Endometrial microvascular endothelial cells (primary cell): ENCODE data around the gene CACNA2D4. TPM values are rescaled to one million over a fixed set of nuclear protein-coding genes. Genes with fewer than 3 reads are reported as not detected.

Source experiments
- in situ Hi-C: cut with HindIII; loops from 2 replicates; pipeline ENCODE4 v1.10.0; 2017; ENCODE audit warnings: low sequenced_read_pairs, low pct_unique_long_range_greater_than_20kb; ENCODE audit errors: inconsistent ontology term
- total RNA-seq: library from RNA; depleted of rRNA; stranded (reverse); fragments of >200 nt; gene quantifications from one replicate; pipeline ENCODE4 v1.2.3, GENCODE V29; 2015; ENCODE audit errors: inconsistent ontology term

The CACNA2D4 gene
- total RNA-seq, 1 donor from 2014 or later = not detected

DNA sequence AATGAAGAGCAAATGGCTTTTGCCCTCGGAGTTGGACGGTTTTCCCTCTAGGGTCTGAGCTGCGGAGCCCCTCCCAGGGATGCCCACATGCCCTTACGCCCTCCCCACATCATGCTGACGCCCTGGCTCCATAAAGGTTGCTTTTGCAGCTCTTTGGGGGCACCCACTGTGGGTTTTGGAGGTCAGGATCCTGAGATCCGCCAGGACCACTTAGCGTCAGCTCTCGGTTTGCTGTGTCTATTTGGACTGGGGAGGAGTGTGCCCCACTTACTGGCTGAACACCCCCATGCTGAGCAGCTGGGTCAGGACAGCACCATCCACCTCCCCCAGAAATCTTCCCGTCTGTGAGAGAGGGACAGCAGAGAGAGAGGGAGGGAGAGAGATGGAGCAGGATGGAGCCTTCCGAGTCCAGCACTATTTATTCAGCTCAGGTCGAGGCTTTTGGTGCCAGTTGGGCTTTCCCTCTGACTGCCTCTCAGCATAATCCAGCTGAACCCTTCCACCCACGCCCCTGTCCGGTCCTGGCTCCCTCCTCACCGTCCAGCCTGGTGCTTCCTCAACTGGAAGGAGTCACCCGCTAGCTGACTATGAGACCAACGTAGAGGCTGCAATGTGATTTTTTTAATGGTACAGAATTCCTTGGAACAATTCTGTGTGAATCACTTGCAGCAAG is 117.0 kb downstream of the CACNA2D4 start:
- in situ Hi-C loops = loop anchor here (25.0 kb wide), 1 partner anchor 136 kb away; no protein-coding TSS in a partner anchor

DNA sequence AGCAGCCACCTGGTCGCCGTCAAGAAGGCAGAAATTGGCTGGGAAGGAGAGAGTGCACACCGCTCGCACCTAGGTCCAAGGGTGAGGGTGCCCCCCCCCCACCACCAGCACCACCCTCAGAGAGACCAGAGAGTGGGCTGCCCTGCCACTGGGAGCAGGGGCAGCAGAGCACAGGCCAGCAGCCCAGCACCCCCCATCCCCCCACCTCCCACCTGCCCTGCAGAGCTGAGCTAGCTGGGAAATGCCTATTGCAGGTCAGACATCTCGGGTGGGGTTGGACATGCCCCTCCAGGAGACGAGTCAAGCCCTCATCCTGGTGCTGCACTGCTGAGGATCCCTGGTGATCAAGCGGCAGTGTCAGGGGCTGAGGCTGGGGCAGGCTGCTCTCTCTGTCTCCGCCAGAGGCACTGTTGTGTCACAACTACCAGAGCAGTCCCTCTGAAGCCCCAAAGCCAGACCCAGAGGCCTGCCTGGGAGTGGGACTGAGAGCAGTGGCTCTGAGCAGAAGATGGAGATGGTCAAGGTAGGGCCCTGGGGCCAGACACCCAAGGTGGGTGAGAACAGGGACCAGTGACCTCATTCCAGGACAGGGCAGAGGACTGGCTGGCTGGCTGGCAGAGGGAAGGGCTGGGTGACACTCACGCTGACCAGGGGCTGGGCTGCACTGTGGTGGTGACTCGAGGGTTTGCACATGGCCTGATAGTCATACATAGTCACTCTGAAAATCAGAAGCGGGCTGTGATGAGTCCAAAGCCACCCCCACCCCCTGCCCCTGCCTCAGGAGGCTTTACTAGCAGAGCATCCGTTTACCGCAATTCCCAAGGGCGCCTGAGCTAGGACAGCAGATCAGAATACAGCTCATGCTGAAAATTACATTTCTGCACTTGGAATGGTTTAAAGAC is 117.8 kb downstream of the CACNA2D4 start:
- in situ Hi-C loops = loop anchor here (25.0 kb wide), 1 partner anchor 137 kb away; no protein-coding TSS in a partner anchor

DNA sequence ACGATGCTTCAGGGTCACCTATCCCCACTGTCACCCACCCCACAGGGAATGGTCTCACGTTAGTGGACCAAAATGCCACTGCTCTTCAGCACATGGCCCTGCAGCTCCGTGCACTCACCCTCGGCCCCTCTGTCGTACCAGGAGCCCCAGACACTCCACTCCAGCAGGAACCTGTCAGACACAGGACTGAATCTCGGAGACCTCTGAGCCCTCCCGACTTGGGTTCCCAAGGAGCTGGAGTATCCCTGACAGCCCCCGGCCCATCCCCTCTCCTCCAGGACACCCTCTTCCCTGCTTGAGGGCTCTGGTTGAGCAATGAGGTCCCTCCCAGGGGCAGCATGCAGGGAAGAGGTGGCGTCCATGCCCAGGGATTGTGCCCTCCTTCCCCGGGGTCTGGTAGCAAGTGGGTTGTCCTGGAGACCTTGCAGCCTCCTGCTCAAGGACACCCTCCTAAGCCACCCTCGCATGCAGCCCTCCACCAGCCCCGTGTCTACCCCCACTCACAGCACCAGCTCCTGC is 118.5 kb downstream of the CACNA2D4 start:
- in situ Hi-C loops = loop anchor here (25.0 kb wide), 2 partner anchors 137 to 138 kb away; no protein-coding TSS in a partner anchor

DNA sequence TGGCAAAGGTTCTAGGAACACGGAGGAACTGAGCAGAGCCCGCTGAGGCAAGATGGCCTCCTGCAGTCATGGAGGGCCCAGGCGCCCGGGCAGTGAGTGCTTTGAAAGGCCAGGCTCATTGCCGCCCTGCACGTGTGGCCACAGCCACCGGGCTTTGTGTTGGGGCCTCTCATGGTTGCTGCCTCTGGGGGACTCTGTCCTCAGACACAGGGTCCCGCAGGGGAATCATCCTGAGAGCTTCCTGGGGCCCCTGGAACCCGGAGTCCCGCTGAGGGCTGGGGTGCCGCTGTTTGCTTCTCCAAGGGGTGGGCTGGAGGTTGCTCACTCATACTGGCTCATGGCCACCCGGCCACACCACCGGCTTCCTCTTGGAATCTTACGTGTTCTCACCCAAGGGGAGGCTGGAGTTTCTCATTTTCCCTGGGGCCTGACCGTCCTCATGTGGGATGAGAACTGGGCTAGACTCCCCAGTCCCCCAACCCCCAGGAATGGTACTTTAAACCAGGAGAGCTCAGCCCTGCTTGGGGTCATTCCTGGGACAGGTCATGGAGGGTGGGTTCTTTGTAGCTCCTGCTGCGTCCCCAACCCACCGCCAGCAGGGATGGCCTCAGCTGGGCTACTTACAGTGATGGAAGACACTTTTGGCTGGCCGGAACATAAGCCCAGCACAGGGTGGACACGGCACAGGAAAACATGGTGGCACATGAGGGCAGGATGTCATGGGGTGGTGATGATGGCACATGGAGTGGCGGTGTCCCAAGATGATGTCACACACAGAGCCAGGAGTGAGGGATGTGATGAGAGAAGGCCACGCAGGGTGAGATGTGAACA is 119.2 kb downstream of the CACNA2D4 start:
- in situ Hi-C loops = loop anchor here (25.0 kb wide), 1 partner anchor 137 kb away; no protein-coding TSS in a partner anchor

DNA sequence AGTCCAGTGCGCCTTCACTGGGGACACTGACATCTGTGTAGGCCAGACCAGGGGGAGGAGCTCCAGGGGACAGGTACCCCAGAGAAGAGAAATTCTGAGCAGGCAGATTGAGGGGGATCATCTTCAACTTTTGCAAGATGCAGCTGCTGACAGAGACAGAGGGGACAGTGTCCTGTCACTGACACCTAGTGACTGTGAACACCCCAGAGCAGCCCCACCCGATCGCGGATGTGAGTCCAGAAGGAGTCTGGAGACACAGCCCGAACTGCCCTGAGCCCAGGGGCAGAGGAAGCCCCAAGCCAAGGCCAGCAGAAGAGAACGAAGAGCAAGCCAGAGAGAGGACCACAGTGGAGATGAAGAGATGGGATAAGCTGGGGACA is 119.8 kb downstream of the CACNA2D4 start:
- in situ Hi-C loops = loop anchor here (25.0 kb wide), 1 partner anchor 136 kb away; no protein-coding TSS in a partner anchor

DNA sequence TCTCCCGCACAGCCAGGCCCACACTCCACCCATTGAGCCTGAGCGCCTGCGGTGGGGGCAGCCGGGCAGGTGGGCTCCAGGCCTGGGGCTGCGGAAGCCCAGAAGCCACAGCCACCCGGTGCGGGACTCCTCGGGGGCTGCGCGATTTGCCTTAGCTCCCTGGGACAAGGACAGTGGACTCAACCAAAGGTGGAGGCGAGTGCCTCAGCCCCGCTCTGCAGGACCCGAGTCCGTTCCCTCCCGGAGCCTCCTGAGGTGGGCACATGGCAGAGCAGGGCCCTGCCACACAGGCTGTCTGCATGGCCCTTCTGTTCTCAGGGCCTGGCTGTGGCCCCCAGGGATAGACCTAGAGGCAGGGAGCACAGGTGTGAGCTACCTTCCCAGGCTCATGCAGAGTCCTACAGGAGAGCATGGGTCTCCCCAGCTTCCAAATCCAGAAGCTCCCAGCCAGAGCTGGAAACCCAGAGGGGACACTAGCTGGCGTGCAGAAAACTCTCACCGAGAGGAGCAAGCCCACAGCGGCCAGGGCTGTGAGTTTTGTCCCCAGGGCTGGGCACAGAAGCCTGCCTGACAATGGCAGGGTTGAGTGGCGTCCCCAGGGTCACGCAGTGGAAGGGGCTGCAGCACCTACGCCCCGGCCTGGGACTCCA is 120.3 kb downstream of the CACNA2D4 start:
- in situ Hi-C loops = loop anchor here (25.0 kb wide), 1 partner anchor 136 kb away; no protein-coding TSS in a partner anchor

DNA sequence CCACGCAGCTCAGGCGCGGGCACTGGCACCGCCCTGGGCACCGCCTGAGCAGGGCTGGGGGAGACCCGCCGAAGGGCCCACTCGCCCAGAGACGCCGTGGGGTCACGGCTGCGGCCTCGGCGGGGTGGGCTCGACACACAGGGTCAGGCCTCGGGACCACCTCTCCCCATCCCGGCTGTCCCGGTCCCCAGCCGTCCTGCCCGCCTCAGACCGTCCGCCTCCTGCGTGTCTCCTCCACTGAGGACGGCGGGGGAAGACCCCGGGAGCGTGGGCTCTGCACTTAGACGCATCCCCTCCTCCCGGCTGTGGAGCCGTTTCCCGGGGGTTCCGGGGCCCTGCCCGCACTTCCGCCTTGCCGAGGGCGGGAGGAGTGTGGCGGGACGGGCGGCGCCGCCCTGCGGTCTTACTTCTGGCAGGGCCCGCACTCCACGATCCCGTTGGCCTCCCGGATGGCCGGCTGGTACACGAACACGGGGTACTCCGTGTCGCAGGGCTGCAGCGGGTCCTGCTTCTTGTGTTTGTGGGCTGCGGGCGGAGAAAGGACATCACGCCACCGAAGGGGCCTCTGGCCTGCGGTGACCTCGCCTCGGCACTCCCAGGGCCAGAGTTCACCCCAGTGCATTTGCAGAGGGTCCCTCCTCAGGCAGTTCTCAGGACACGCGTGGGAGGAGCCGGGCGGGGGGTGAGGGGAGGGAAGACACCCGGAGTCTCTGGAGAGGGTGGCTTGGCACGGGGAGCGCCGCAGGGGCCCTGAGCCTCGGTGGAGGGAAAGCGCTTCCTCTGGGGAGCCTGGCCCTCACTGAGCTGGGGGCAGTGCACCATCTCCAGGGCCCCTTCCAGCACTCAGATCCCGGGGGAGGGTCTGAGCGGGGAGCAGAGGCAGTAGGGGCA is 121.2 kb downstream of the CACNA2D4 start:
- in situ Hi-C loops = loop anchor here (25.0 kb wide), 1 partner anchor 135 kb away; no protein-coding TSS in a partner anchor

DNA sequence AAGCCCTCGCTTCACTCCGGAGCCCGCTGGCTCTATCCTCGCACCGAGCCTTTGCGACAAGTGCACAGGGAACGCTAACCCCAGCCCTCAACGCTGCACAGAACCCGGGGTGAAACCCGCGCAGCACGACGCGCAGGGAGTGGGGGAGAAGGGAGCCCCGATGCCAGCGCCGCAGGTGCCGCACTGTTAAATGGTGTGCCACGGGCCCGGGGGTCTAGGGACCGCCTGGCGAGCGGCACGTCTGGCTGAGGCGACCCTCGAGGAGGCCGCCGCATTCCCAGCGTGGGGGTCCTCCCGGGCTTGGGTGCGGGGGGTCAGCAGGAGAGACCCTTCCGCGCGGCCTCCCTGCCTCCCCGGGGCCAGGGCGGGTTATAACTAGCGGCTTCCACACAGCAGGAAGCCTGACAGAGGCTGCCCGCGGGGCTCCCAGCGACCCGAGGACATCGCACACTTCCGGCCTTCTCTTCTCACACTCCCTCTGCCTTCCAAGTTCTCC is 121.9 kb downstream of the CACNA2D4 start:
- in situ Hi-C loops = loop anchor here (25.0 kb wide), 1 partner anchor 134 kb away; no protein-coding TSS in a partner anchor

DNA sequence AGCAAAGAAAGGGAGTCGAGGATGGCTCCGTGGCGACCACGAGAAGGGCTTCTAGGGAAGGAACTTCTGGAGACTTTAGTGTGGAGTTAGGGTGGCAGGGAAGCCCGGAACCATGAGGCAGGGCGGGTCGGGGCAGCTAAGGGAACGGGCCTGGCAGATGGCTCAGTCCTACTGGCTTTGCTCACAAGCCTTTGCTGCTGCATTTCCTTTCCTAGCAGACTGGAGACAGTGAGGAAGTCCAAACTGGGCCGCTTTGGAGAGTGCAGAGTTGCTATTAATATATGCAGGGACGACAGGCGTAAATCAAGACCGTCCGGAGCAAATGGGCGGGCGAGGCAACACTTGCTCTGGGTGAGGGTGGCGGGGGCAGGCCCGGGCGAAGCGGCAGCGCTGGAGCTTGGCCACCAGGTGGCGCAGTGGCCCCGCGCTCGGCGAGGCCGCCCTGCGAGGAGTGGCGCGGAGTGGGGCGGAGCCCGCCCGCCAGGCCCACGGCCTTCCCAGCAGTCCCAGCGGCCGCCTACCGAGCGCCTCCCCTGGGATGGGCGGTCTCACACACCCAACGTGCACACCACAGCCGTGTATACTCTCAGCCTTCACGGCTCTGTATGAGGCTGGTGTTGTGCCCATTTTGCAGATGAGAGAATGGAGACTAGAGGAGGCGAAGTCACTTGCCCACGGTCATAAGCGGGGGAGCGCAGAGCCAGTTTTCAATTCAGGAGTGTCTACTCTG is 122.5 kb downstream of the CACNA2D4 start:
- in situ Hi-C loops = loop anchor here (25.0 kb wide), 1 partner anchor 134 kb away; no protein-coding TSS in a partner anchor

DNA sequence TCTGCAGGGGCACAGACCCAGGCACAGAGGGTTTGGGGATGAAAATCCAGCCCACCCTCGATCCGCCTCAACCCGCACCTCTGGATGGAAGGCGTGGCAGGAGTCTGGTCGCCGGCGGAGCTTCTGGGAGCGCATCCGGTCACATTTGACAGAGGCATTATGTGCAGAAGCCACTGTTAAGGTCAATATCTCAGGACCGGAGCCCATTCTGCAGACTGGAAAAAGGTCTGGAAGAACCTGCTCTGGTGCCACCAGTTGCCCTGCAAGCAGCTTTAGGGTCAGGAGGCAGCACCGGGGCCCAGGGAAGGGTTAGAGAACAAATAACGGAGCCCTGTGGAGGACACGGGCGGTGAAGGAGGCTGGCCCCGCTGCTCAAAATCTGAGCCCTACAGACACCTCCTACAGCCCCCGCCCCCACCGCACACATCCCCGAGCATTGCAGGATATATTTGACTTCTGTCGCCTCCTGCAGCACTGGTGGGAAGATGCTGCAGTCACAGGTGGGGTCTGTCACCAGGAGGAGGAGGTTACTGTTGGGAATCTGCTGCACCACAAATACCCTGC is 123.1 kb downstream of the CACNA2D4 start:
- in situ Hi-C loops = loop anchor here (25.0 kb wide), 1 partner anchor 133 kb away; no protein-coding TSS in a partner anchor

DNA sequence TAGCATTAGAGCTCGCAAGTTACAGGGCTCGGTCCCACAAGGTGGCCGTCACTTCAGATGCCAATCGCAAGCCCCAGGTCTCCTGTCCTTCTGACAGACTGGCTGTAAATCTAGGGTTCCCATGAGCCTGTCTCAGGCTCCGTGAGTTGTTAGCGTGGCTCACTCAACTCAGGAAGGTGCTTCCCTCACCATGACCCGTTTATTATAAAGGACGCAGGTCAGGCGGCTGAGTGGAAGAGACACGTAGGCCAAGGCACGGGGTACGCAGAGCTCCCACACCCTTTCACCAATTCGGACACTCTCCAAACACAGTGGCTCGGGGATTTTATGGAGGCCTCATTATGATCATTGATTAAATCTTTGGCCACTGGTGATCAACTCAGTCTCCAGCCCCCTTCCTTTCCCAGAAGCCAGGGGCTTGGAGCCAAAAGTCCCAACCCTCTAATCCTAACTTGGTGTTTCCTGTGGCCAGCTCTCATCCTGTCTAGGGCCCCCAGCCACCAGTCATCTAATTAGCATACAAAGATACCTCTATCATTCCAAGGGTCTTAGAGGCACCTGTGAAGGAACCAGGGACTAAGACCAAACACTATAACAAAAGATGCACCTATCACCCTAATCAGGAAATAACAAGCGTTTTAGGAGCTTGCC is 123.9 kb downstream of the CACNA2D4 start:
- in situ Hi-C loops = loop anchor here (25.0 kb wide), 1 partner anchor 132 kb away; no protein-coding TSS in a partner anchor

DNA sequence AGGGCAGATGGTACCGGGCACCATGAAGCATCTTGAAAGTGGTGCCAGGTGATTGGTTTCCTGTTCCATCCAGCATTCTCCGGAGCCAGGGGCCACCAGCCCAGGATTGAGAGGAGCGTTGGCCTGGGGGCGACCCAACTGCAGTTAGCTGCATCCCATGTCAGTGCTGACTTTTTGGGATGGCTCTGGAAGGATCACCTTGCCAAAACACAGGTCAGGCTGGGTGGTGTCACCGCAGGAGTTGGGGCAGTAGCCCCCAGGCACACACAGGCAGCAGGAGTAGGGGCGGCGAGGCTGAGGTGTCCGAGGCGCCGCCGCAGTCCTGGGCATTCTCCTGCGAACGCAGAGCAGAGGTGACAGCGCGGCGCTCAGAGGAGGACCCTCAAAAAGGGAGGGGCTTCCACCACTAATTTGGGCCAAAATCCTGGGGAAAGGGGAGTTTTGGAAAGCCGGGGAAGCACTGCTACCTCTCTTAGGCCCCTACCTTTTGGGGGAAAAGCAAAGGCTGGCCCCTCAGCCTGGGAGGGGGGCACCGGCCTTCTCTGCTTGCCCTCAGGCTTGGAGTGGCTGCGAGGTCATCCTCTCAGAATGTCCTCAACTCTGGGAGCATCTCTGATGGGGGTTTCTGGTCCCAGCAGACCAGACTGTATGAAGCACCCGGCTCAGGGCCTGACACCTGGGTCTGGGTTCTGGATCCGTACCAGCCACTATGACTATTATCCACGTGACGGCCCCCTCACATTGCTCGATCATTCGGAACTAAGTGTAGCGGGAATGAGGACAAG is 124.8 kb downstream of the CACNA2D4 start:
- in situ Hi-C loops = loop anchor here (25.0 kb wide), 1 partner anchor 131 kb away; no protein-coding TSS in a partner anchor

DNA sequence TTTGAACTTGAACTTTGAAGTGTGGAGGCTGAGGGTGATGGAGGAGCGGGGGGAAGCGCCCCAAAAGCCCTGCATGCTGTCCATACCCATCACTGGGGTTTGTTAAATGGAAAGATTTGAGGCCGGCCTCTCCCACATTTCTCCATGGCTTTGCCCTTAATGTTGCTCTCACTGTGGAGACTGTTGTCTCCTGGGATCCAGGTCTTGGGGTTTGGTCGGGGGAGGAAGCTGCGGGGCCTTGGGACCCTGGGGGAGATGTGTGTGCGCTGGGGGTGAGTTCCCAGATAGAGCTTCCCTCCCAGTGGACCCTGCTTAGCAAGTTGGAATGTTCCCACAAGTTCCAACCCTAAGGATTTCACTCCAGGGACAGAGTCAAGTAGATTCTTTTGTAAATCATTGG is 126.0 kb downstream of the CACNA2D4 start:
- in situ Hi-C loops = loop anchor here (25.0 kb wide), 1 partner anchor 130 kb away; no protein-coding TSS in a partner anchor

DNA sequence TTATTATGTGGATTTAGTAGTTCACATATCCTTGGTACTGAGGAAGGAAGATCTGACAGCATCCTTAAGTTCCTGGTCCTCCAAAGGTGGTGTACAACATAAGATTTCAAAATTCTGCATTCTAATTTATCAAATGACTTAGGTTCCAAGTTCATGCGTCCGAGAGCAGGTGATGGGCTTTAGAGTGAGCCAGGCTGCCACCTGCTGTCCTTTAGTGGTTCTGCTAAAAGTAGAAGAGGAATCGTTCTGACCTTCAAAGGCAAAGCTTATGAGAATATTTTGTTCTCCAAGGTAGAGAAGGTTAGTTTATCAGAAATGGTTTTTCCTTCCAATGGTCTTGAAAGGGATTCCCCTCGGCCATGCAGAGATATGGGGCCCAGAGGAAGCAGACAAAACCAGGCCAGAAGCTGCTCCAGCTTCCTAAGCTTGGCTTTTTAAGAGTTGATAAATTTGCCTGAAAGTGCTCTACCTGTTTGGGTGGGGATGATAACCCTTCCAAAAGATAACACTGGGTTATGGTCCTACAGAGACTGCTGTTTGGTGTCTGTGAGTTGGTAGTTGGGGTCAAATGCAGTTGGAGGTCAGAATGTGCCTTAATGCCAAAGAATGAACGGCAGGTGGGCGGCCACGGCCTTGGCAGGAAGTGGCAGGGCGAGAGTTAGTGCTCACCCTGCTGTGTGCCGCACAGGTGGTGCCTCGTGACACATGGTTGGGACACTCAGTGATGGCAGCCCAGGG is 127.2 kb downstream of the CACNA2D4 start:
- in situ Hi-C loops = loop anchor here (25.0 kb wide), 1 partner anchor 129 kb away; no protein-coding TSS in a partner anchor
